Measurements from ENCODE around the gene TXNRD1.
"Not testable (repeated sequence)": the region's sequence is repeated elsewhere in the genome, so short reads cannot be mapped to it uniquely, and the experiment has no call there.

TXNRD1 gene

GRCh38 chr12:104197264-104197663 is 18.3 kb upstream of the TXNRD1 start:
- DNase-seq: no peak

DNA sequence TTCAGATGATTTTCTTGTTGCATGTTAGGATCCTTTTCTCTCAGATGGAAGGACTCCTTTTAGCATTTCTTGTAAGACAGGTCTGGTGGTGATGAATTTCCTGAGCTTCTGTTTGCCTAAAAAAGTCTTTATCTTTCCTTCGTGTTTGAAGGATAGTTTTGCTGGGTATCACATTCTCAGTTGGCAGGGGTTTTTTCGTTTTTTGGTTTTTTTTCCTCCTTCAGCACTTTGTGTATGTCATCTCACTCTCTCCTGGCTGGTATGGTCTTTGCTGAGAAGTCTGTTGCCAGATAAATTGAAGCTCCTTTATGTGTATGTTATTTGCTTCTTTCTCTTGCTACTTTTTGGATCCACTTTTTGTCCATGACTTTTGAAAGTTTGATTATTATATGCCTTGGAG is 15.6 kb upstream of the TXNRD1 start:
- DNase-seq: no peak

DNA sequence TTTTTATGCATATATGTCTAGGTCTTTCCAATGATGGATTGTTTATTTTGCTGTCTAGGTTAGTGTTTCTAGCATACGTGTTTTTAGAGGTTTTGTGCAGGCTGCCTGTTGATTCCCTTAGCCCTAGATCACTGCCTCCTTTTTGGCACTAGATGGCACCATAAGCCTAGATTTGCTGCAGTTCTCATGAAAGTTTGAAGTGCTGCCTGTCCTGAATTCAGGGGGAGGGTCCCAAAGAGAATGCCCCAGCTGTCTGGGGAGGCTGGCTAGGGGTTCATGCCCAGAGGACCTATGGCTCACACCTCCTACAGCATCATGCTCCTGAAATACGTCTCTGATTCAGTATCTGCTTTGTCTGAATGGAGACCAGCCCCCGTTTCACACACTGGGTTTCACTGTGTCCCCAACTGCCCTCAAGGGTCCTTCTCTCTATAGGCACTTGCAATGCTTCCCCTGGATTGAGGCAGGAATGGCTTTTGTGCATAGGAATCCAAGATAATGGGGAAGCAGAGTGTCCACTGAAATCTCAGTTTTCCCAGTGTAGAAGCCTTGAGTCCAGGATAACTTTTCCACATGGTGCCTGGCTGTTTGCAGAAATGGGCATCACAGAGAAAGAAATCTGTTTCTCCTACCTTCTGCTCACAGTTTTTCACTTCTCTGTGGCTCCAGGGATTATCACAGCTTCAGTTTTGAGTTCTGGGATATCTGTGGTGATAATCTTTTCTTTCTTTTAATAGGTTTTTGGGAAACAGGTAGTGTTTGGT is 14.2 kb upstream of the TXNRD1 start:
- DNase-seq: peak; percentile 35

GRCh38 chr12:104204690-104205480 is 10.7 kb upstream of the TXNRD1 start:
- DNase-seq: no peak

DNA sequence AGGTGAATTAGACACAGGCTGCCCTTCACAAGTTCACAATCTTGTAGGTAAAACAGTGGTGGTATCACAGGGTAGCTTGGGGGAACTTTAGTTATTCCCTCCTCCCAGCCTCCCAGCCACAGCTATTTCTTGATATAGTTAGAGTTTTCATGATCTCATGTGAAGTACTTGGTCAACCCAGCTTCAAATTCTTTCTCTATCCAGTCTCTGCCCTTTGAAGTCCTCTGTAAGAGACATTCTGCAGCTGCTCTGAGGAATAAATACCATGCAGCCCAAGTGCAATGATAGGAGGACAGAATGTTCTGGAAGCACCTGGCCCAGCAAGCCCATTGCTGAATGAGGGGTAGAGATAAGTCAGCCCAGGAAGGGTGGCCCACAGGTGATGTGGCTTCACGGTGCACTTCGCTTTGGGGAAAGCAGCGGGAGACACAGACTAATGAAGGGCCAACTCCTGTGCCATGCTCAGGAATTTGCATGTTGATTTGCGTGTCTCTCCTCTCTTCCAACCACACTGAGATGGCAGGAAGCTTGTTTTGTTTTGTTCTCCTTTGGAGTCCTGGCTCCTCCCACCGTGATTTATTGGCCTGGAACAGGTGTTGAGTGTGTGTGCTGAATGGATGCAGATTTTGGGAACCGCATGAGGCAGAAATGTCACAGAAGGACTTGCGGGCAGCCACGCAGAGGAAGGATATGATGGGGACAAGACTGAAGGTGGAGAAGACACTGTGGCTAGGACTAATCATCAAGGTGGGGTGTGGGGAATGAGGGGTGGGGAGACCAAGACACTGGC is 8.0 kb upstream of the TXNRD1 start:
- DNase-seq: no peak

DNA sequence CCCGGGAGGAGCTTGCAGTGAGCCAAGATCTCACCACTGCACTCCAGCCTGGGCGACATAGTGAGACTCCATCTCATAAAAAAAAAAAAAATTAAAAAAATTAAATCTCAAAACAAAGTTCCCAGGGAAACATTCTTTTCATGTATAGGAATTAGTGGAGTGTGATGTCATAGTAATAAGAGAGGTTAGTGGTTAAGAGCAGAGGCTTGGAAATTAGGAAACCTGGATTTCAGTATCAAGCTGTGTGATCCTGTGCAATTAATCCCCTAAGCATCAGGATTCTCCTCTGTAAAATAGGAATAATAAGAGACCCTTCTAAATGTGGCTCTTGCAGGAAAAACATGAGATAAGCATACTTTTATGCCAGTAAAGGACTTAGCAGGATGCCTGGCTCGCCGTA is 3.1 kb upstream of the TXNRD1 start:
- no peak for DNase-seq

GRCh38 chr12:104213952-104214351 is 1.6 kb upstream of the TXNRD1 start:
- DNase-seq: no peak

GRCh38 chr12:104216521-104216924 is 944 bp downstream of the TXNRD1 start:
- DNase-seq: no peak

GRCh38 chr12:104218506-104218905 is 2.9 kb downstream of the TXNRD1 start:
- DNase-seq: not testable (repeated sequence)

DNA sequence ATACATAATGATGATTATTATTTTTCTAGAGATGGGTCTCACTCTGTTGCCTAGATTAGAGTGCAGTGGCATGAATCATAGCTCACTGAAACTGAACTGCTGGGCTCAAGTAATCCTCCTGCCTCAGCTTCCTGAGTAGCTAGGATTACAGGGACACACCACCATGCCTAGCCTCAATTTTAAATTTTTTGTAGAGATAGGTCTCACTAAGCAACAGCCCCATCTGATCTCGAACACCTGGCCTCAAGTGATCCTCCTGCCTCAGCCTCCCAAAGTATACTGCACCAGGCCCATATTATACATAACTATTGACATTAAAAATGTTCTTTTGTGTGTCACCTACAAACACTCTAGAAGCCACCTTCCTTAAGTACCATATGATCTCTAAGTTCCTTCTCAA is 3.4 kb downstream of the TXNRD1 start:
- DNase-seq: no peak

GRCh38 chr12:104219361-104219892 is 3.8 kb downstream of the TXNRD1 start:
- DNase-seq: no peak

DNA sequence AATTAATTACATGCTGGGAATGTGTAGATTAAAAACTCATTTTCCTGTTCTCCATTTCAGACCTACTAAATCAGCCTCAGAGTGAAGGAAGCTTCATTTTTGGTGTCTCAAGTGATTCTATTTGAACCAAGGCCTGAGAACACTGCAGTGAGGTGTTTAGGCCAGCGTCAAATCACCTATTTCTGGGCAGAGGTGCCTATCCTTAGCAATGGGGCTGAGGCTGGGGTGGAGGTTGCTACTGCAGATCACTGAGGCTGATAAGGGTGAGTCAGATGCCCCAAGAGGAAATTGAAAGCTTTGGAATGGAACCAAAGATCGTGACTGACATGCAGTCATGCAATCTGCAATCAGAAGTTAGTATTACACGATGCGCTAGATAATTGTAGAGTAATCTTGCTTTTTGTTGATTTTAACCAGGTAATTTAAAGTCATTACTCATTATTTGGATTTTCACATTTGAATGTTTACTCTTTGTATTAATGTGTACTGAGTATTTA is 4.4 kb downstream of the TXNRD1 start:
- peak; percentile 34 for DNase-seq

DNA sequence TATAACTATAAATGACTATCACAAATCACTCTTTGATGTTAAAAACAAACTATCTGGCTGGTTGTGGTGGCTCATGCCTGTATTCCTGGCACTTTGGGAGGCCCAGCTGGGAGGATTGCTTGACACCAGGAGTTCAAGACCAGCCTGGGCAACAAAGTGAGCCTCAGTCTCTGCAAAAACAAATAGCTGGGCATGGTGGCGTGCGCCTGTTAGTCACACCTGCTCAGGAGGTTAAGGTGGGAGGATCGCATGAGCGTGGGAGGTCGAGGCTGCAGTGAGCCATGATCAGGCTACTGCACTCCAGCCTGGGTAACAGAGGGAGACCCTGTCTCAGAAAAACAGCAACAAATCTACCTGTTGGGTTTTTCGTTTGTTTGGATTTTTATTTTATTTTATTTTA is 5.4 kb downstream of the TXNRD1 start:
- DNase-seq: no peak

DNA sequence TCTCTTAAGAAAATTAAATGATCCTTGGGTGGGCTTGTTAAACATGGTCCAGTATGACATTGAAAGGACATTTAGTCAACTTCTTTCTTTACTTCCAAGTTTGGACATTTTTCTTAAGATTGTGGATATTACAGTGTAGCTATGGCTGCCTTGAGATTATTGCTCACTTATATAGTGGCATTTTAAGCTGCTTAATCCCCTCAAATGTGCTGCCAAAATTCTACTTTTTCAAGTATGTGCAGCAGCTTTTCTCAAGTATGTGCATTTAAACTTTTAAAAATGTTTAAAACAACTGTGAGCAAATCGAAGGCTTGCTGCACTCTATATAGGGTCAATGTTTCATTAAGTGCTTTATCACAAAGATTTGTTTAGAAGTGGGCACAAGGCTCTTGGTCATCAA is 7.4 kb downstream of the TXNRD1 start:
- DNase-seq: no peak

DNA sequence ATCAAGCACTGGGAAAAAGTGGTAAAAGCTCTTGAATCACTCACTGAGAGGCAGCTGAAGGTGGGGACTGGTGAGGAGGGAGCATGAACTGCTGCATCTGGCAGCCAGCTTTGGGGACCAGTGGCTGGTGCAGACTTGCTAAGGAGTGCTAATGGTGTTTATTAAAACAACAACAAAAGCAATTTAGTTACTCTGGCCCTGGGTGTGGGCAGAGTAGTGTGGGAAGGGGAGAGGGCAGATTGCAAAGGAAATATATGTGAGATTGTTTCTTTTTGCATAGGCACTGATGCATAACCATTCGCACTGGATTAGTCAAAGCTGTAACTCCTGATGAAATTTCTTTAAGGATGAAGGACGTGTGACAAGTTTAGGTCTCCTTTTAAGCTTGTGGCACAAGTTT is 8.1 kb downstream of the TXNRD1 start:
- DNase-seq: no peak

GRCh38 chr12:104226672-104227071 is 11.1 kb downstream of the TXNRD1 start:
- DNase-seq: no peak

- no peak for DNase-seq
Observed at GRCh38 chr12:104230304-104231095, 14.9 kb downstream of the TXNRD1 start.

GRCh38 chr12:104232609-104233280 is 17.2 kb downstream of the TXNRD1 start:
- DNase-seq: no peak

DNA sequence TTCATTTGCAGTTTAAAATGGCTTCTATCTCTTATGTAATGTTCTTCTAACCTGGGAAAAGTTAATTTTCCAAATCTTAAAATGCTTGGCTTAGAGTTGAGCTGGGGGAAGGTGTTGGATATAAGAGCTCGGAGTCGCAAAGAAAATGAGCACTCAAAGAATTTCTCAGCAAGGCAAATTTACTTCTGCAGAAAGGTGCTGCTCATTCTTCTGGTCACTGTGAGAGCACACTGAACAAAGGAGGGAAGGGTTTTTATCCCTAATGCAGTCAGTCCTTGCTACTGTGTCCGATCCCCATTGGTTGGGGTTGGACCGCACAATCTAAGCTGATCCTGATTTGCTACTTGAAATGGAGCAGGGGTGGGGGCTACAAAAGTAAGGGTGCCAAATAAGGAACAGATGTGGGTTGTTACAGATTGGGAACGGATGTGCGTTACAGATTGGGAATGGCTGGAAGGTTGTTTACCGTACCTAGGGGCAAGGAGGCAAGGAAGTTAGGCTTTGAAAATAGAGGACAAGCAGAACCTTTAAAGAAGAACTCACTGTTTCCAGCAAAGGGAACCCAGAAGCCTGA is 19.4 kb downstream of the TXNRD1 start:
- no peak for DNase-seq

DNA sequence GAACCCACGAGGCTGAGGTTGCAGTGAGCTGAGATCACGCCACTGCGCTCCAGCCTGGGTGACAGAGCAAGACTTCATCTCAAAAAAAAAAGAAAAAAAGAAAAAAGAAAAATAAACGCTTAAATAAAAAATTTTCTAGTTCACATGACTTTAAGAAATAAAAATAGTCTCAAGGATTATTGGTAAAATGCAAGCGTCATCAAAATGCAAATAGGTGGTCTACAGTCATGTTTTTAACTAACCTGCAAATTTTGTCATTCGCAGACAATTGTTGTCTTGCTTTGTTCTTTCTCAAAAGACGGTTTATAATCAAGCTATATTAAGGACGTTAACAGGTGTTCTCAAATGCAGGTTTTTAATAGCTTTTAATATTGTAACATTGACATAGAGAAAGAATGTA is 22.4 kb downstream of the TXNRD1 start:
- DNase-seq: no peak

- no peak for DNase-seq
Observed at GRCh38 chr12:104242546-104243206, 27.1 kb downstream of the TXNRD1 start.
